Lower lobe of right lung (tissue), 1 donor: ENCODE results near the gene TNFRSF12A. TPM values are rescaled to one million over a fixed set of nuclear protein-coding genes. Genes with fewer than 3 reads are reported as not detected.

Experiments
- total RNA-seq: library from RNA; stranded (reverse); fragmentation: NEBNext Ultra II Directional; extraction: Animal tissue kit (Norgen Biotek cat#: 25700); gene quantifications from one replicate; pipeline ENCODE4 v1.2.1, GENCODE V29; 2021
- donor health status: DM: no; HTN: yes; CAD: no; lungs with severe emphysema.

TNFRSF12A gene
- total RNA-seq, 1 donor from 2014 or later = 28.8 TPM

Other genes starting within 250 kb of the TNFRSF12A start
- 196 TPM for gene ELOB, start 243.1 kb upstream of the TNFRSF12A start, total RNA-seq
- gene PRSS33, start 232.8 kb upstream of the TNFRSF12A start, total RNA-seq = not detected
- gene PRSS41, start 221.9 kb upstream of the TNFRSF12A start, total RNA-seq = not detected
- 26.5 TPM for gene PRSS21, start 203.1 kb upstream of the TNFRSF12A start, total RNA-seq
- gene ZG16B, start 190.1 kb upstream of the TNFRSF12A start, total RNA-seq = 4.5 TPM
- 15.3 TPM for gene PRSS22, start 162.2 kb upstream of the TNFRSF12A start, total RNA-seq
- gene FLYWCH2, start 137.2 kb upstream of the TNFRSF12A start, total RNA-seq = 27.8 TPM
- 34.7 TPM for gene FLYWCH1, start 108.4 kb upstream of the TNFRSF12A start, total RNA-seq
- gene KREMEN2, start 56.1 kb upstream of the TNFRSF12A start, total RNA-seq = not detected
- gene PAQR4, start 51.0 kb upstream of the TNFRSF12A start, total RNA-seq = 10.8 TPM
- gene PKMYT1, start 39.9 kb upstream of the TNFRSF12A start, total RNA-seq = 4.0 TPM
- gene CLDN9, start 7.4 kb upstream of the TNFRSF12A start, total RNA-seq = 1.0 TPM
- gene CLDN6, start 2.2 kb upstream of the TNFRSF12A start, total RNA-seq = not detected
- gene HCFC1R1, start 3.6 kb downstream of the TNFRSF12A start, total RNA-seq = 43.2 TPM
- 26.8 TPM for gene THOC6, start 3.7 kb downstream of the TNFRSF12A start, total RNA-seq
- gene BICDL2, start 16.6 kb downstream of the TNFRSF12A start, total RNA-seq = 19.5 TPM
- 22.7 TPM for gene MMP25, start 26.2 kb downstream of the TNFRSF12A start, total RNA-seq
- 79.1 TPM for gene IL32, start 45.3 kb downstream of the TNFRSF12A start, total RNA-seq
- not detected for gene ZSCAN10, start 78.9 kb downstream of the TNFRSF12A start, total RNA-seq
- gene ZNF205, start 92.2 kb downstream of the TNFRSF12A start, total RNA-seq = 11.9 TPM
- 10.2 TPM for gene ZNF213, start 114.7 kb downstream of the TNFRSF12A start, total RNA-seq
- gene OR1F1, start 167.8 kb downstream of the TNFRSF12A start, total RNA-seq = not detected
- 12.0 TPM for gene ZNF200, start 214.8 kb downstream of the TNFRSF12A start, total RNA-seq
- 13.5 TPM for gene MEFV, start 236.3 kb downstream of the TNFRSF12A start, total RNA-seq